ENCODE data around the gene TCP11L2.
A peak's percentile ranks its signal among the peaks of the same experiment; 100 is the strongest.

Gene TCP11L2

GRCh38 chr12:106290666-106291065 lies 11.9 kb upstream of the TCP11L2 start:
- DNase-seq = no peak
- no peak for TF ChIP-seq GATA1 (IDR thresholded peaks at IDR 0.05; ENCODE audit: low read depth, low read length)

GRCh38 chr12:106291342-106291741 lies 11.2 kb upstream of the TCP11L2 start:
- TF ChIP-seq POLR2A (IDR thresholded peaks at IDR 0.05; ENCODE audit: low read length) = no peak
- TF ChIP-seq GATA1 (IDR thresholded peaks at IDR 0.05; ENCODE audit: low read depth, low read length) = no peak
- no peak for DNase-seq

GRCh38 chr12:106292339-106292738 lies 10.2 kb upstream of the TCP11L2 start:
- TF ChIP-seq GATA1 (IDR thresholded peaks at IDR 0.05; ENCODE audit: low read depth, low read length) (no peak), POLR2A (IDR thresholded peaks at IDR 0.05; ENCODE audit: low read length) (no peak)
- DNase-seq = no peak

DNA sequence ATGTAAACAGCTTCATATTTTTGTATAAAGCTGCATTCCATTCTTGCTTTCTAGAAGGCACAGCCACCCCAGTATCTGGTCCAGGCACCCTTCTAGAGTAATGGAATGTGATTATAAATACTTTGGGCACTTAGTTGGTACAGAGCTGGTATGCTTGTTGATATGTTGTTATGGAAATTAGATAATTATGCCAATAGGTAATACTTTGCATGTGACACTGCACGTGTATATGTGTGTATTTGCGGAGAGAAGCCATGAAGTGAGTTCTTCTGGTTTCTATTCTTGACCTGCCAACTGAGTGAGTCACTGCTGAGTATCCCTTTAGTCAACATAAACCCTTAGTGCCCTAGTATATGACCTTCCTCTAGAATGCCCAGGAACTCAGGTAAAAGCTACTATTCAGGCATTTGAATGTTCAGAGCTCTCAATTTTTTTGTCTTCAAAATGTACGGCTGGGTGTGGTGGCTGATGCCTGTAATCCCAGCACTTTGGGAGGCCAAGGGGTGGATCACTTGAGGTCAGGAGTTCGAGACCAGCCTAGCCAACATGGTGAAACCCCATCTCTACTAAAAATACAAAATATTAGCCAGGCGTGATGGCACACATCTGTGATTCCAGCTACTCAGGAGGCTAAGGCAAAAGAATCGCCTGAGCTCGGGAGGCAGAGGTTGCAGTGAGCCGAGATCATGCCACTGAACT lies 6.2 kb upstream of the TCP11L2 start:
- no peak for DNase-seq
- no peak for TF ChIP-seq POLR2A (IDR thresholded peaks at IDR 0.05; ENCODE audit: low read length)
- TF ChIP-seq GATA1 (IDR thresholded peaks at IDR 0.05; ENCODE audit: low read depth, low read length) = no peak

DNA sequence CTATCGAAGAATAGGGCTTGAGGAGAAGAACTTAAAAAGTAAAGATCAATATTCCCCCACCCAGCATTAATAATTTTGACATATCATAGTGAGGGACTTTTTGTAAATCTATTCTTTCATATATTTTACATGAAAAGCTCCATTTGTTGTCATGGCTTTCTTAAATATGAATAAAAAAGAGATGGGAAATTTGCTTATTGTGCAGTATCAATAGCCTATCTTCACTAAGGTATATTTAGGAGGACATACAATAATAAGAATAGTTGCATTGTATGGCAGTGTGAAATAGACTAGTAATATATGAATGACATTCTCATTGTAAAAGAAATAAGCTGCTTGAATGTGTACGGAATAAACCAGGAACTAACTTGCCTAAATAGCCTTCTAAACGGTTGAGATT lies 5.5 kb upstream of the TCP11L2 start:
- no peak for DNase-seq
- TF ChIP-seq POLR2A (IDR thresholded peaks at IDR 0.05; ENCODE audit: low read length) (no peak), GATA1 (IDR thresholded peaks at IDR 0.05; ENCODE audit: low read depth, low read length) (no peak)

DNA sequence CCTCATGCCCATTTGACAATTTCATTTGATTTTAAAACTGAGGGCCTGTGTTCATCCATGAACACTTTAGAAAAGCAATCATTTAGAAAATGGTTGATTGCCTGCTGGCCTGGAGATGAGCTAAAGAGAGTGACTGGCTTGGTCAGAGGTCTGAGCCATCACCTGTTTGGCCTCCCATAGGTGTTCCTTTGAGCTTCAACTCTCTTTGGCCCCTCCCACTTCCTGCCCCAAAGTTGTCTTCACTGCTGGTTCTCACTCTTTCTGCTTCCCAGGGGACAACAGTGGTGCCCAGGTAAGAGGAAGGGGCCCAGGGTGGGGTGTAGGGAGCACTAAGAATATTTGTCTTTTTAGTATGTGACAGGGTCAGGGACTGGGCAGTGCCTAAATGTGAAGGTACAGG lies 4.9 kb upstream of the TCP11L2 start:
- no peak for DNase-seq
- TF ChIP-seq POLR2A (IDR thresholded peaks at IDR 0.05; ENCODE audit: low read length) (no peak), GATA1 (IDR thresholded peaks at IDR 0.05; ENCODE audit: low read depth, low read length) (no peak)

GRCh38 chr12:106299202-106299774 lies 3.2 kb upstream of the TCP11L2 start:
- DNase-seq = peak; percentile 16 to 37
- TF ChIP-seq GATA1 (IDR thresholded peaks at IDR 0.05; ENCODE audit: low read depth, low read length) = no peak
- TF ChIP-seq POLR2A (IDR thresholded peaks at IDR 0.05; ENCODE audit: low read length) = no peak

DNA sequence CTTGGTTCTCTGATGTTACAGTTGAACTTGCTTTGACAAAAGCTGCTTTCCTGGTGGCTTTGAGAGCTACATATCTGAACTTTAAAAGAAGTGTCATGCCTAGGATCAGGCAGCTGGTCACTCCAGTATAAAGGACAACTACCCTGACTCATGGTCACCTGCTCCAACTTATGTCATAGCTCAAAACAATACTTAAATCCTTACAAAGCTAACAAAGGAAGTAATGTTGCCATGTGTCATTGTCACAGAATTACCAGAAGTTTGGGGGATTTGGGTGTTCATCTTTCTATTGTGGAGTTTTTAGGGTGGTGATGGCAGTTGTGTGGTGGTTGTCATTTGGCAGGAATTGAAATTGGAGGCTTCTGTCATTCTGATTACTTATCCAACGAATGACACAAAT lies 1.8 kb upstream of the TCP11L2 start:
- no peak for TF ChIP-seq GATA1 (IDR thresholded peaks at IDR 0.05; ENCODE audit: low read depth, low read length)
- TF ChIP-seq POLR2A (IDR thresholded peaks at IDR 0.05; ENCODE audit: low read length) = no peak
- DNase-seq = peak; percentile 13 to 62

GRCh38 chr12:106301241-106301610 lies 1.3 kb upstream of the TCP11L2 start:
- DNase-seq = no peak
- TF ChIP-seq POLR2A (IDR thresholded peaks at IDR 0.05; ENCODE audit: low read length) = no peak
- TF ChIP-seq GATA1 (IDR thresholded peaks at IDR 0.05; ENCODE audit: low read depth, low read length) = no peak

GRCh38 chr12:106301611-106302321 lies 767 bp upstream of the TCP11L2 start:
- TF ChIP-seq GATA1 (IDR thresholded peaks at IDR 0.05; ENCODE audit: low read depth, low read length) = no peak
- peak; percentile 61 for TF ChIP-seq POLR2A (IDR thresholded peaks at IDR 0.05; ENCODE audit: low read length)
- peak; percentile 96 to 99 for DNase-seq

DNA sequence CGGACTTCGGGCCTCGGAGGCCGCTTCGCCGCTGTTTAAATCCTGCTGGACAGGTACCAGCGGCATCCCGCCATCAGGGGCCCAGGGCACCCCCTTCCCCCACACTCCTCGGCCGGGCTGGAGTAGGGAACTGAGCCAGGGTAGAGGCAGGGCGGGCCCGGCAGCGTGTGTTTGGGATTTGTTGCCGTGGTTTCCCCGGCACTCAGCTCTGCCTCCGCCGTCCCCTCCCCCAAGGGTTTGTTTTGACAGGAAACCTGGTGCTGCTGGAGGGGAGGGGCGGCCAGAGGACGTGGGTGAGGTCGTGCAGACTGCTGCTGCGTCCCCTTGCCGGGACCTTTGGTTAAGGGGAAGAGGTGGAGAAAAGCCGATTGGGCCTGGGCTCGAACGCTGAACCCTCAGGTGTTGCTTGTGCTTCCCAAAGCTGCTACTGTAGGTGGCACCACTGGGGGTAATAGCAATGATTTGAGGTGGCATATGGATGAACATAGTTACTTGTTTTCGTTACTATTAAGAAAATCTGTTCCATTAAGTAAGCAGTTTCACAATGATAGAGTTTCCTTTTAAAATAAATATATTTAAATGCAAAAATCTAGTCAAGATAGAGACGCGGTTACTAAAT lies 778 bp downstream of the TCP11L2 start:
- no peak for TF ChIP-seq GATA1 (IDR thresholded peaks at IDR 0.05; ENCODE audit: low read depth, low read length)
- peak; percentile 11 for TF ChIP-seq POLR2A (IDR thresholded peaks at IDR 0.05; ENCODE audit: low read length)

DNA sequence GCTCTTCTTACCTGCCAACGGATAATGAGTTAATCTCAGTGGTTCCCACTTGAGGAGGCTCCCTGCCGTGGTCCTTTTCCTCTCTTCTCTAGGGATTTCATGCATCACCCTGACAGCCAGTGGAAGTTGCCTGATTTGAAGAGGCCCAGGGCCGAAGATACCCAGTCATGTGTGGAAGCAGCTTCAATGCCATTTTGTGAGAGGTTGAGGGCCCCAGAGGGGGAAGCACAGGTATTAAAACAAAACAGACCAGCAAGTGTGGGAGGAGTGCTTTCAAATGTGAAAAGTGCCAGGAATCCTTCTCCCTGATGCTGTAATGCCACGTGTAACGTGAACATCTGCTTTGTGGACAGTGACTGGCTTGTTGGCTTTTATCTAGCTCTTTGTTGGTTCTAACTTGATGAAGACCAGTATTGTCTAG lies 1.5 kb downstream of the TCP11L2 start:
- no peak for TF ChIP-seq GATA1 (IDR thresholded peaks at IDR 0.05; ENCODE audit: low read depth, low read length)
- TF ChIP-seq POLR2A (IDR thresholded peaks at IDR 0.05; ENCODE audit: low read length) = no peak
- no peak for DNase-seq

More for the DNA sequence above, 778 bp downstream of the TCP11L2 start:
- peak; percentile 74 to 85 for DNase-seq

DNA sequence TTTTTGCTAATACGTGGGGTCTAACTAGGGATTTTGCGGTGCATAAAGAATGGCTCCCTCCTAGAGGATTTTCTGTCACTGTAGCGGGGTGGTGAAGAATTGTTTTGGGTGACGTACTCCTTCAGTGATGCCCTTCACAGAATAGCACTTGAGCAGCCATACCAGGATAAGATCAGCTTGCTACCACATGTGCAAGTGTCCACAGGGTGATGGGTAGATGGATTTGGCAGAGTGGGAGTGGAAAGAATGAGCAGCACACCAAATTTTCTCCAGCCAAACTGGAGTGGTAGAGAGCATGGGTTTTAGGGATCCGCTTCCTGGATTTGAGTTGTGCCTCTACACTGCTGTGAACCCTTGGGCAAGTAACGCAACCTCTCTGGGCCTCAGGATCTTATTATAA lies 2.3 kb downstream of the TCP11L2 start:
- no peak for DNase-seq
- TF ChIP-seq GATA1 (IDR thresholded peaks at IDR 0.05; ENCODE audit: low read depth, low read length) (no peak), POLR2A (IDR thresholded peaks at IDR 0.05; ENCODE audit: low read length) (no peak)

DNA sequence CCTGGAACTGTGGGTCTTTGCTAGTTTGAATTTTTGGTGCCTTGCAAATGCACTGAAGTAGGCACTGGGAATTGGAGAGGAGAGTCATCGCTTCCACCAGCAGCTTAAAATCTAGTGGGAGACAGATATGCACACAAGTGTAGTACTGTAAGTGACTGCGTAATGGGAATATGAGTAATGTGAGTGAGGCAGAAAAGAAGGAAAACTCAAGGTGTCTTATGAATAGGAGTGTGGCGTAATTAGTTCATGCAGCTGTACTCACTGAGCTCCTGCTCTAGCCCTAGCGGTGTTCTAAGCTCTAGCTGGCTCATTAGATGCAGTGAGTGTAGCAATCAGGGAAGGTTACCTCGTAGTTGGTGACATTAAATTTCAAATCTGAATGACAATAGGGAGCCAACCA lies 2.8 kb downstream of the TCP11L2 start:
- no peak for DNase-seq
- TF ChIP-seq GATA1 (IDR thresholded peaks at IDR 0.05; ENCODE audit: low read depth, low read length) (no peak), POLR2A (IDR thresholded peaks at IDR 0.05; ENCODE audit: low read length) (no peak)
